Right lung (tissue), 5 donors: ENCODE results near the gene MCU. TPM values are rescaled to one million over a fixed set of nuclear protein-coding genes. Genes with fewer than 3 reads are reported as not detected.
"Not testable (repeated sequence)": the region's sequence is repeated elsewhere in the genome, so short reads cannot be mapped to it uniquely, and the experiment has no call there.

Source experiments
- DNase-seq, 2 donors: peaks; one replicate each; pipeline ENCODE4 v3.0.0-alpha.2; 2013
- polyA plus RNA-seq, 5 donors: library from polyadenylated mRNA; unstranded; fragments of 120-200 nt; gene quantifications; one replicate each; pipeline versions ENCODE4 v1.2.1 to v1.2.3, GENCODE V29; 2013; ENCODE audit warnings: inconsistent platforms in 1 of 5, low replicate concordance in 1 of 5; ENCODE audit not compliant: insufficient read length in 5 of 5, insufficient read depth in 1 of 5

Gene MCU
- polyA plus RNA-seq, 5 donors, result 30.6 to 50.6 (median 45.1) TPM

- DNase-seq, result no peak
These were observed 6.5 kb upstream of the MCU start for GRCh38 chr10:72685264-72685921.

- not testable (repeated sequence) for DNase-seq
These were observed 5.5 kb upstream of the MCU start for GRCh38 chr10:72686430-72686829.

- no peak for DNase-seq
These were observed 4.9 kb upstream of the MCU start for GRCh38 chr10:72687035-72687434.

DNA sequence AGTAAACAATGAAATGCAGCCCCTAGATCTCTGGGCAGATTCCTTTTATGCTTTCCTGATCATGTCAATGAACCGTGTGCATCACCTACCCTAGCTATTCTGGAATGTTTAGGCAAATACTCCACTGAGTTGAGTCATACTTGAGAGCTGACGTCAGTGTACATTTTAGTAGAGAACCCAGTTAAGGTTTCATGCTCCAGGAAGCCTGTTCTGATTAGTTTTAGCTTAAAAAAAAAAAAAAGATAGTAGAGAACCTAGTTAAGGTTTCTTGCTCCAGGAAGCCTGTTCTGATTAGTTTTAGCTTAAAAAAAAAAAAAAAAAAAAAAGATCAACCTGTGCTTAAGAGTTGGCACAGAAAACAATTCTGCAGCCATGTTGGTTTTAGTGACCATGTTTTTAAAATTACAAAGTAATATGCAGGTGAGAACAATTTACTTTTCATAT is 3.7 kb upstream of the MCU start:
- peak; percentile 51 to 62 for DNase-seq

DNA sequence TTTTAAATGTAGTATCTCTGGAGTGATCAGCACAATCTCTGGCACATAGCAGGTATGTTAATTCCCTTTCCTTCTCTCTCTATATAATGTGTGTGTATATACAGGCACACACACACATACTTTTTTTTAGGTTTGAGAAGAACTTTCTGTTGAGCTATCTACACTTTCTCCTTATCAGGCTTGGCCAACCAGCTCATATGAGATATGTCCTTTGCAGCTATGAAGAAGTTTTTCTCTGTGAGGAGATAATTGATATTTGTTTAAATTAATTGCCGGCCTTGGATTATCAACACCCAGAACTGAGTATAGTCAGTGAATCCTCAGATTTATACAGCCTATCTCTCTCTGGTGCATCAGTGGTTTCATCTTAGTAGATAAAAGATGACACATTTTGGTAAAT is 2.3 kb upstream of the MCU start:
- DNase-seq, result no peak

GRCh38 chr10:72690071-72690755 is 1.7 kb upstream of the MCU start:
- DNase-seq, result no peak

GRCh38 chr10:72691470-72691862 is 477 bp upstream of the MCU start:
- no peak for DNase-seq

- DNase-seq, result no peak
These were observed 726 bp downstream of the MCU start for GRCh38 chr10:72692744-72692993.

DNA sequence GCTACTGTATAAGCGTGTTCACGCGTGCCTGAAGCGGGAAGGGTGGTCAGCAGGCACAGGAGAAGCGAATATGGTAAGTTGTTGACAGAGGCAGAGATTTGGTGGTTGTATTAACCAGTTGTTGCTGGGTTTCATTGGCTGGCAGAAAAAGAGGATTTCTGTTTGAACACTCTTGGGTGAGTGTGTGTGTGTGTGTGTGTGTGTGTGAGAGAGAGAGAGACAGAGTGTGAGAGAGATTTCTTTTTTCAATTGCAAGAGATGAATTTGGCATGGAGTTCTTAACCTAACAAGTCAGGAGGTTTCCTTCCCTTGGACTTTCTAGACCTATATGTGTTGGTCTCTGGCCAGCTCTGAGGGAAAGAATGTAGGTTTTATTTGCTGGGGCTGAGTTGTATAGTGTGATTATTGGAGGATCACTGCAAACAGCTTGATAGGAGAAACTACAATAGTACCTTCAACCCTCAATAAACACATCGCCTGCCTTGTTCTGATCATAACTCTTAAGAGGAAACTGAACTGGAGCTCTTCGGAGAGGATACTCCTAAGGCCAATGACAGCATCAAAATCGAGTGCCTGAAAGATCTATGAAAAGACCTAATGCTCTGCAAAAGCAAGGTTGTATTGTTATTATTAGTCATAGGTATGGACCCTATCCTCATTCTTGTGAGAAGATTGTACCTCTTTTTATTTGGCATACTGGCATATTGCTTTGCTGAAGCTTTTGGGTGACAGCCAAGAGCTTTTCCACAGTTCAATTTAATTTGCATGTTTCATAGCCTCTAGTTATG is 1.2 kb downstream of the MCU start:
- no peak for DNase-seq

DNA sequence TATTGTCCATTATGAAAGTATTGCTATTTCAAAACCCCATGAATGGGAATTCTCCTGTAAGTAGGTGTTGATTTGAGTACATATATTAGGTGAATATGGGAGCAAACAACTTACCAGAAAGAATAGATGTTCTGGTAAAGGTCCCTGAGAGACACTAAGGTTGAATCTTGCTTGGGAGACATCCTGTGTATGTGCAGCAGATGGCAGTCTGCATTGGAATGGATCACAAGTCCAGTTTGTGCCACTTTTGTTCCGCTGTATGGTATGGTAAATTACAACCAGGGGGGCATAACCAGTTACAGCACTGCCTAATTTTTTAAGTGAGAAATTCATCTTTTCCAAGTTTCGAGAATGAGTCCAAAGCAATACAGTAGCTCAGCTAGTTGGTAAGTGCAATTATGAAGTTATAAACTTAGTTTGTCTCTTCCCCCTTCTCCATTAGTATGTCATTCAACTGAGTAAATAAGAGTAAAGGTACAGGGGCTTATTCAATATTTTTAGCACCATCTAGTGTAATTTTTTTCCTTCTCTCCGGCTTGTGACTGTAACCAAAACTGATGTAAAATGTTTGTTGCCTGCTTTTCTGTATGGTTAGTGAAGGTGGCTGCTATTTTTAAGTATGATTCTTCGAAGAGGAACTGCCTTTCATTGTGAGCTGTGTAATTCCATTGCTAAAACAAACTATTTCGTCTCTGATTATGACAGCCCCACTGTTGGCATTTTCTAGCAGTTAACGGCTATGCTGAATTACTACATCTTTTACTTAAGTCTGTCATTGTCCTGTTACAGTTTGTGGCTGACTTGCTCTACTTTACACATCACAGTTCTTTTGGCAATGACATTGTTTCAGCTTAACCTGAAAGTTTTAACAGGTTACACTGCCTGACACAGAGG is 2.8 kb downstream of the MCU start:
- no peak for DNase-seq

GRCh38 chr10:72695496-72695895 is 3.6 kb downstream of the MCU start:
- DNase-seq, result no peak

DNA sequence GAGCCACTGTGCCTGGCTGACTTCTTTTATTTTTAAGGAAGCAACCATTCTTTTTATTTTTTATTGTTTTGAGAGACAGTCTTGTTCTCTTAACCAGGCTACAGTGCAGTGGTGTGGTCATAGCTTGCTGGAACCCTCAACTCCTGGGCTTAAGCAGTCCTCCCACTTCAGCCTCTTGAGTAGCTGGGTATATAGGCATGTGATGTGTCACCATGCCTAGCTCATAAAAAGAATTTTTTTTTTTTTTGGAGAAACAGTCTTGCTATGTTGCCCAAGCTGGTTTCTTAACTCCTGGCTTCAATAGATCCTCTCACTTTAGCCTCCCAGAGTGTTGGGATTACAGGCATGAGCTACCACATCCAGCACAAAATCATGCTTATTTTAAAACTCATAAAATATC is 5.8 kb downstream of the MCU start:
- no peak for DNase-seq

GRCh38 chr10:72702465-72702864 is 10.5 kb downstream of the MCU start:
- not testable (repeated sequence) for DNase-seq

GRCh38 chr10:72702868-72703581 is 11.1 kb downstream of the MCU start:
- DNase-seq, result no peak

DNA sequence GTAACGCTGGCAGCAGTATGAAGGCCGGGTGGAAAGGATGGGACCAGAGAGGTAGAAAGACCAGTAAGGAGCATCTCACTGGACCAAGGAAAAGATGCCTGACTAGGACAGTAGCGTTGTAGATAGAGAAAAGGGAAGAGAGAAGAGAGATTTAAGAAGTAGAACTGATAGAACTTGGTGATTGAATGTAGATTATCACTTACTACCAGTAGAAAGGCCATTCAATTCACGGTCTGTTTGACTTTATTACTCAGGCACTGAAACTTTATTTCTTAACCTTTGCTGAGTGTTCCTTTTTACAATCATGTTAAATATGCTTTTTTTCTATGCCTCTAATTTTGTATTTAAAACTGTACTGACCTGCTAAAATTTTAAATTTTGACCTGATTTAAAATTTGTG is 12.2 kb downstream of the MCU start:
- no peak for DNase-seq

DNA sequence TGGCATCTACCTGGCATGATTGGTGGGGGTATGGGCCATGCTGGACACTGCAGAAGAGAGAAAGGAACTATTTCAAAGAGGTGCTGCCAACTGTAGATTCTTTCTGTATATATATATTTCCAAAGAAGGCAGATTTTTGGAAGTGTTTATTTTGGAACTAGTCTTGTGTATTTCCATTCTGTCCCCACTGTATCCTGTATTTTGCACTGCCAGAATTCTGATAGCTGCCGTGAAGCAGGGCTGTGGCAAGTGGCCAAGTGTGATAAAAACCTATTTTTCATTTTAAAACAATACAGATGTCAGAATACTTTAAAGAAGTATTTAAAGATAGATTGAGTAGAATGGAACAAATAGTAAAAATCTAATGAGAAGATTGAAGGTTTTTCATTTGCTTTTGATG is 17.1 kb downstream of the MCU start:
- peak; percentile 66 for DNase-seq

- DNase-seq, result no peak
These were observed 20.2 kb downstream of the MCU start for GRCh38 chr10:72712136-72712535.

DNA sequence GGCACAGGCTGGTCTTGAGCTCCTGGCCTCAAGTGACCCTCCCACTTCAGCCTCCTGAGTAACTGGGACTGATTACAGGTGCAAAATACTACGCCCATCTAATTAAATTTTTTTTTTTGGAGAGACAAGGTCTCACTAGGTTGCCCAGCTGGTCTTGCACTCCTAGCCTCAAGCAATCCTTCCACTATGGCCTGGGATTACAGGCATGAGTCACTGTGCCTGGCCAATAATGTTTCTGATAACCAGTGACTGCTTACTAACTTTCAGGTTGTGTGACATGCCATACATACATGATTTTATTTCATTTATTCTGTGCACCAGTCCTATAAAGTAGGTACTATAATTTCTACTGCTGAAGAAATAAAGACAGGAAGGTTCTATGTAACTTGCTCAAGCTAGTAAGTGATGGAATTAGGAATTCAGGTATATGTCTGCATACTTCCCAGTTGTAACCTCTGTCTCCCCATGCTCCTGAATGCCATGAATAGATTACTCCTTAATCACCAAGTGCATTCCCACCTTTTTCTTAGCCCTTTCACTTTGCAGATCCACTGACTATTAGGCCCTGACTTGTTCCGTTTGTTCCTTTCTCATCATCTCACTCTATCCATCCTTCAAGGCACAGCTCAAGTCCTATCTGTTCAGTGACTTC is 28.1 kb downstream of the MCU start:
- DNase-seq, result no peak

GRCh38 chr10:72720814-72721660 is 29.1 kb downstream of the MCU start:
- no peak for DNase-seq

DNA sequence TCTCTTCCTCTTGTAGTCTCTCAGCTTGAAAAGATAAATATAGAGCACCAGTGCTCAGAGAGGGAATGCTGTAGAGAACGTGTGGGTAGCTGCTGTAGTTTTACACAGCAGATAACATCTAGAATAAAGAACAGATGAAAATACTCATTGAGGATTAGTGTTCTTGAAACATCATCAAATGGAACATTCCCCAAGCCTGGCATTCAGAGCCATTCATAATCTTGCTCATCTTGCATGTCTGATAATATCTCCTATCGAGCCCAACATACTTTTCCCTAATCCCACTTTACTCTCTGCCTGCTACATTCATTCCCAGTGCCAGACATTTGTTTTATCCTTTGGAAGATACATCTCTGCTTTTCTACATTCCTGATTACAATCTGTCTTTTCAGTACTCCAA is 35.2 kb downstream of the MCU start:
- DNase-seq, result no peak
